Measurements from ENCODE around the gene PTPN5.

PTPN5 gene

DNA sequence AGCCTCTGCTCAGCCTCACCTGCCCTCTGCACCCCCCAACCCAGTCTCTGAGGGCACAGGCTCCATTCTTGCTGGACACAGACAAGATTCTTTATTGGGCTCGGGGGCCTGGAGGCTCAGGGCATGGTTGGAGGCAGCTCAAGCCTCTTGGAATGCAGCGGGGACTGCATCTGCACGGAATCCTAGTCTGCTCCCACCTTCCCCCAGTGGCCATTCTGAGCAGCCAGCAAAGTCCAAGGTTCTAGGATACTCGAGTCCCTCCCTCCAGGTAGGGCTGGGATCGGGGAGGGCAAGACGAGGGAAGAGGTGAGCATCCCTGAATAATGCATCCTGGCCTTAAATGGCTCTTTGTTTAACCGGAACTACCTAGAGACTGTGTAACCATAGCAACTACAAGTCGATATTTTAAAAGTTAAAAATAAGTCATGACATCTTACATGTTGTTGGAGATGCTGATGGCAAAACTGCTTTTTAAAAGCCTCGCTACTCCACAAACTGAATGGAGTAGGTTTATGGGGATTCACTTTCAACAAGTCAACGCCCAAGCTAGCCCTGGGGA, 54.9 kb downstream of the PTPN5 start:
- DNase-seq = no peak

GRCh38 chr11:18733202-18733601, 58.4 kb downstream of the PTPN5 start:
- no peak for DNase-seq

- peak; percentile 69 for DNase-seq
Observed at GRCh38 chr11:18731949-18732821, 59.4 kb downstream of the PTPN5 start.

- DNase-seq = no peak
Observed at GRCh38 chr11:18731441-18731840, 60.2 kb downstream of the PTPN5 start.

DNA sequence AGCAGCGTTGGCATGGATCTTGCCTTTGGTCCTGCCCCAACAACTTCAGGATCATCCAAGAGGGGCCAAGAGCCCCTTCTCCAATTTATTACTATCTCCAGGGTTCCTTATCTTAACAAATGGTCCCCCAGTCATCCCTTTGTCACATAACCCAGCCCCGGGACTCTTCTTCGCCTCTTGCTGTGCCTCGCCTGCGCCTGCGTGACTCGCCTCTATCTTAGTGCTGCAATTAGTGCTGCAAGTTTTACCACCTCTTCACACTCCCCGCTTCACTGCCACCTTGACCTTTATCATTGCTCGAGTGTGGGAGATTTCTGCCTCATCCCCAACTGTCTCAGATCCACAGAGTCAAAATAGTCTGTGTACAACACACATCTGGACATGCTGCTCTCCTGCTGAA, 61.6 kb downstream of the PTPN5 start:
- DNase-seq = no peak

- no peak for DNase-seq
Observed at GRCh38 chr11:18729426-18729825, 62.2 kb downstream of the PTPN5 start.

GRCh38 chr11:18728658-18729057, 62.9 kb downstream of the PTPN5 start:
- DNase-seq = no peak

GRCh38 chr11:18727479-18728236, 63.9 kb downstream of the PTPN5 start:
- peak; percentile 33 for DNase-seq

- no peak for DNase-seq
Observed at GRCh38 chr11:18726040-18726439, 65.6 kb downstream of the PTPN5 start, which contains the start of gene IGSF22. TSS of gene IGSF22 (minus strand) at chr11:18726188. CDS start at chr11:18724236, 1,952 bp downstream.

GRCh38 chr11:18723991-18724390, 67.6 kb downstream of the PTPN5 start:
- DNase-seq = no peak

GRCh38 chr11:18722293-18722637, 69.3 kb downstream of the PTPN5 start:
- DNase-seq = no peak

- peak; percentile 48 for DNase-seq
Observed at GRCh38 chr11:18721561-18722292, 69.9 kb downstream of the PTPN5 start.

GRCh38 chr11:18720808-18721560, 70.6 kb downstream of the PTPN5 start:
- DNase-seq = peak; percentile 79

GRCh38 chr11:18720091-18720807, 71.3 kb downstream of the PTPN5 start:
- DNase-seq = no peak

DNA sequence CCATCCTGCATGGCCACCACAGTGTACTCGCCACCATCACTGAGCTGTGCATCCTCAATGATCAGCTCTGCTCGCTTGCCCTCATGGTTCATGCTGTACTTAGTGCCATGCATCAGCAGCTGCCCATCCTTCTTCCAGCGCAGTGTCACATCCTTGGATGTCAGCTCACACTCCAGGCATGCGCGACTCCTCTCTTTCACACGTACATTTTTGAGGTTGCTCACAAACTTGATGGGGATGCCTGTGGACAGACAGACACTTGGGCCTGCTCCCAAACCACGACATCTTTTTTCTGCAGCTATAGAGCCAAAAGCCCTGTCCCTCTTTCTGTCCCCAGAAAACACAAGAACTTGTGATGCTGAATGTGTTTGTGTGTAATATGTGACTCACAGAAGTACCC, 76.1 kb downstream of the PTPN5 start:
- DNase-seq = no peak

DNA sequence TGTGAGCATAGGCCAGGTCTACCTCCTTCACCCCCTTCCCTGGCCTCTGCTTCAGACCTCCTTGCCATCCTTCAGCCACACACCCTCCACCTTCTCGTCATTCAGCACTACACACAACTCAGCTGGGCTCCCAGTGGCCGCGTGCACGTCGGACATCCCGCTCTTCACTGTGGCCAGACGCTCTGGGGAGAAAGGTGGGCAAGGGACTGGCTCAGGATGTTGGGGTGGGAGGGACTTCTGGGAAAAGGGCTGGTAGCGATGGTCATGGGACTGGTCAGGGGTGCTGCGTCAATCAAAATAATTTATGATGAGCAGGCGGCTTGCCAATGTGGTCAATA, 77.2 kb downstream of the PTPN5 start:
- no peak for DNase-seq

DNA sequence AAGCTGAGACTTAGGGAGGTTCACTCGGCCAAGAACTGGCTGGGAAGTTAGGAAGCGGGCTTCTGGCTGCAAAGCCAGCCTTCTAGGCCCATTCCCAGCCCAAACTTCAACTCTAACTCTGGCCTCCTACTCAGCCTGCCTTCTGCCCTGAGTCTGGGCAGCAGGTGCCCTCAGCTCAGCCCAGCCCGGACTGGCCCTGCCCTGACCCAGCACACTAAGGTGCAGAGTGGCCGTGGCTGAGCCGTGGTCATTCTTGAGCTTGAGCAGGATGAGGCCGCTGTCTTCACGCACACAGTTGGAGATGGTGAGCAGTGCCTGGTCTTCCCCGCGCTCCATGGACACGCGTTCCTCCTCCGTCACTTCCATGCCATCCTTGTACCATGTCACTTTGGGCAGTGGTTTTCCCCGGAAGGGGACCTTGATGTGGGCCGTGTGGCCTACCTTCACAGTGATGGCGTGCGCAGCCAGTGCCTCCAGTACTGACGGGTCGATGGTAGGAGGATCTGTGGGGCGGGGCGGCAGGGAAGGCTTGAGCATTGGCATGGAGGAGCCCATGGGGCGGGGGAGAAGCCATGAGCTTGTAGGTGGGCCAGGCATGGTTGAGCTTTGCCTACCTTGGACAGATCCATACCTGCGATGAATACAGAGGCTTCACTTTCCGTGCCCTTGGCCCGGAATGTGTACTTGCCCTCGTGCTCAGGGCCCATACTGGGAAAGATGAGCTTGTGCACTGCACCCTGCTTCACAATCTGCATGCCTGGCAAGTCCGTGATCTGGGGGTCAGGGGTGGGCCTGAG, 77.8 kb downstream of the PTPN5 start:
- DNase-seq = no peak

GRCh38 chr11:18710545-18710944, 81.1 kb downstream of the PTPN5 start:
- no peak for DNase-seq

GRCh38 chr11:18709414-18709813, 82.2 kb downstream of the PTPN5 start:
- DNase-seq = no peak

DNA sequence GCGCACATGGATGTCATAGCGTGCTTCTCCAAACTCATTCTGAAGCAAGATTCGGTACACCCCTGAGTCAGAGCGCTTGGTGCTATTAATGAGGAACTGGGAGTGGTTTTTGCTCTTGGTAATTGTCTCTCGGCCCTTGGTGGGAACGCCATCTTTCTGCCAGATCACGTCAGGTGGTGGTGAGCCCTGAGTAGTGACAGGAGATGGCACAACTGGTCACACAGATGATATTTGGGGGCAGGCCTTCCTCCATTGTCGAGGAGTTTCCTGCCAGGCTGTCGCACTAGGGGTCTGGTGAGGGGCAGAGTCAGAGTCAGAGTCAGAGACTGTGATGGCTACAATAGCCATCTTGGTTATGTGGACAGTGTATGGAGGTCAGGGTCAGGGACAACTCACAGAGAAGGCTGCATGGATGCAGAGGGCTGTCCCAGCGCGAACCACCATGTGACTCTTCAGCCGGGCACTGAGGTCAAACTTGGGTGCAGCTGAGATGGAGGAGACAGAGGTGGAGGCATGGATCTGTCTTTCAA, 83.7 kb downstream of the PTPN5 start:
- DNase-seq = no peak

Measured in activated T-cell treated with anti-CD3 and anti-CD28 coated beads for 4 hours (primary cell).